Neural cell (in vitro differentiated cells): ENCODE results near the gene DGKD. TPM values are rescaled to one million over a fixed set of nuclear protein-coding genes. Genes with fewer than 3 reads are reported as not detected.

Experiments
- H2AFZ ChIP-seq: fragments of 200-600, 300-800 bp; sonication (generic), shearing (Covaris generic); 2 replicates; pipeline ENCODE4 v1.6.0; 2014; ENCODE audit warnings: low read depth, mild to moderate bottlenecking, antibody characterized with exemption, low read length, moderate library complexity
- H3F3A ChIP-seq: fragments of 200-600 bp; shearing (Covaris generic); 2 replicates; pipeline ENCODE4 v1.6.1; 2016; ENCODE audit warnings: mild to moderate bottlenecking, moderate library complexity, mixed read lengths, antibody characterized with exemption, low read length; ENCODE audit not compliant: insufficient read depth, poor library complexity, severe bottlenecking
- H3K27ac ChIP-seq: fragments of 200-600, 300-800 bp; sonication (generic), shearing (Covaris generic); 2 replicates; pipeline ENCODE4 v1.5.1; 2014; ENCODE audit warnings: mild to moderate bottlenecking, low read length, moderate library complexity
- H3K27me3 ChIP-seq: fragments of 300-800, 200-600 bp; sonication (generic), shearing (Covaris generic); 2 replicates; pipeline ENCODE4 v1.6.0; 2014; ENCODE audit warnings: mild to moderate bottlenecking, low read depth, low read length, moderate library complexity; ENCODE audit not compliant: insufficient read depth
- H3K36me3 ChIP-seq: fragments of 300-800, 200-600 bp; sonication (generic), shearing (Covaris generic); 2 replicates; pipeline ENCODE4 v1.5.1; 2014; ENCODE audit warnings: mild to moderate bottlenecking, antibody characterized with exemption, low read length, moderate library complexity; ENCODE audit not compliant: insufficient read depth
- H3K4me2 ChIP-seq: fragments of 300-800, 200-600 bp; sonication (generic), shearing (Covaris generic); 2 replicates; pipeline ENCODE4 v1.6.0; 2014; ENCODE audit warnings: mild to moderate bottlenecking, low read length
- H3K4me3 ChIP-seq: fragments of 300-800, 200-600 bp; sonication (generic), shearing (Covaris generic); 2 replicates; pipeline ENCODE4 v1.5.1; 2014; ENCODE audit warnings: mild to moderate bottlenecking, low read length, moderate library complexity
- H3K79me2 ChIP-seq: fragments of 200-600 bp; shearing (Covaris generic); replicated peaks from 2 replicates; pipeline ENCODE4 v1.6.0; 2014; ENCODE audit warnings: mild to moderate bottlenecking, low read length, moderate library complexity; ENCODE audit not compliant: insufficient read depth
- H3K9ac ChIP-seq: fragments of 300-800, 200-600 bp; sonication (generic), shearing (Covaris generic); 2 replicates; pipeline ENCODE4 v1.6.1; 2016; ENCODE audit warnings: mild to moderate bottlenecking, low read length, mixed read lengths
- H3K9me2 ChIP-seq: fragments of 200-600 bp; shearing (Covaris generic); 2 replicates; pipeline ENCODE4 v1.6.1; 2016; ENCODE audit warnings: mild to moderate bottlenecking, low read length, mixed read lengths; ENCODE audit not compliant: insufficient read depth
- H3K9me3 ChIP-seq: fragments of 200-600, 300-800 bp; sonication (generic), shearing (Covaris generic); 2 replicates; pipeline ENCODE4 v1.6.1; 2016; ENCODE audit warnings: mild to moderate bottlenecking, mixed run types, low read length, moderate library complexity, mixed read lengths
- H4K20me1 ChIP-seq: fragments of 200-600 bp; shearing (Covaris generic); 2 replicates; pipeline ENCODE4 v1.6.1; 2016; ENCODE audit warnings: mild to moderate bottlenecking, mixed run types; ENCODE audit not compliant: insufficient read depth
- CTCF ChIP-seq: fragments of 450-650 bp; IDR thresholded peaks from 2 replicates; pipeline ENCODE4 v1.5.1; 2014; ENCODE audit warnings: antibody characterized with exemption, mild to moderate bottlenecking, moderate library complexity; ENCODE audit not compliant: poor library complexity, severe bottlenecking
- EP300 ChIP-seq: fragments of 450-650 bp; conservative IDR thresholded peaks from 2 replicates; pipeline ENCODE4 v1.6.1; 2014; ENCODE audit warnings: antibody characterized with exemption, mild to moderate bottlenecking, moderate library complexity; ENCODE audit not compliant: poor library complexity, severe bottlenecking
- EZH2 ChIP-seq: fragments of 200-600, 300-800 bp; shearing (Covaris generic), sonication (generic); IDR thresholded peaks from 2 replicates; pipeline ENCODE4 v1.6.1; 2014; ENCODE audit warnings: antibody characterized with exemption, low read length, borderline replicate concordance, mild to moderate bottlenecking; ENCODE audit not compliant: insufficient read depth, poor library complexity, severe bottlenecking
- MXI1 ChIP-seq: fragments of 450-650 bp; conservative IDR thresholded peaks from 2 replicates; pipeline ENCODE4 v1.6.1; 2014; ENCODE audit warnings: antibody characterized with exemption, mild to moderate bottlenecking; ENCODE audit not compliant: poor library complexity, severe bottlenecking
- POLR2AphosphoS5 ChIP-seq: IDR thresholded peaks from 2 replicates; pipeline ENCODE4 v1.6.1; 2012
- RAD21 ChIP-seq: fragments of 450-650 bp; conservative IDR thresholded peaks from 2 replicates; pipeline ENCODE4 v1.6.1; 2014; ENCODE audit warnings: antibody characterized with exemption, mild to moderate bottlenecking, moderate library complexity
- TAF1 ChIP-seq: IDR thresholded peaks from 2 replicates; pipeline ENCODE4 v1.6.1; 2012; ENCODE audit warnings: low read depth
- polyA plus RNA-seq: library from polyadenylated mRNA; depleted of rRNA; stranded (reverse); fragments of >200 nt; gene quantifications from 2 replicates; pipeline ENCODE4 v1.2.3, GENCODE V29; 2014
- TF ChIP-seq, protein P1 (sequence below): IDR thresholded peaks from 2 replicates; pipeline ENCODE4 v1.6.1; 2012; ENCODE audit warnings: borderline replicate concordance

Gene DGKD
- polyA plus RNA-seq, 1 donor from 2014 or later = 36.4 TPM

DNA sequence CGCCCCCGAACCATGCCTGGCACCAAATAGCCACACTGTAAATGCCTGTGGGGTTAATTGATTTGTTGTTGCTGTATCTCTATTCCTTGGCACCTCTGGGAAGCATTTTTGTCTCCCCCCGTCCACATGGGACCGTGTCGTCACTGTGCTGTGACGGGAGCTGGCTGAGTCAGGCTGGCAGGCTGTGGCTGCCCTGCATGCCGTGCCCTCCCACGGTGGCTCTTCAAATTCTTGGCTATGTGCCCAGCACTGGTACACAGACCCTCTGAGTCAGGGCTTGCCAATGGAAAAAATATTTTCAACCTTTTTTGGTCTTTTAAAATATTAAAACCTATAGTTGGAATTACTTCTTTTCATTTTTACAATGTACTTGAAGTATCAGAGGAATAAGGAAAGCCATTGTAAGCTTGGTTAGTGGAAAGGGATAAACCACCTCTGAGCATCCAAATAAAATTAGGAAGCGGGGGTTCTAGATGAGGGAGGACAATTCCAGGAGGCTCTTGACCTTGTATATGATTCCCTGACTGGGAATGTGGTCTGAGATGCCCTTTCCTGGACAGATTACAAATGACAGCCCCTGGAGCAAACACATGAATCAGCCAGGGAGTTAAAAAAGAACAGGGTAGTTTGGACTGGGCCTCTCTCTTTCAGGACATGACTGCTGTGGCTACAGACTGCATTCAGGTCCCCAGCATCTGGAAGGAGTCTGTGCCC is 59.4 kb downstream of the DGKD start:
- H2AFZ ChIP-seq = no peak overlapping the region
- no peak overlapping the region for H3K9ac ChIP-seq
- no peak overlapping the region for H3K4me2 ChIP-seq
- no peaks in the 10 kb centered on the region for H3K36me3 ChIP-seq
- no peaks in the 10 kb centered on the region for H3K79me2 ChIP-seq
- no peak overlapping the region for H3K4me3 ChIP-seq
- H3K27ac ChIP-seq = no peak overlapping the region
- no peaks in the 10 kb centered on the region for H3K9me2 ChIP-seq
- TF ChIP-seq, protein P1, sequence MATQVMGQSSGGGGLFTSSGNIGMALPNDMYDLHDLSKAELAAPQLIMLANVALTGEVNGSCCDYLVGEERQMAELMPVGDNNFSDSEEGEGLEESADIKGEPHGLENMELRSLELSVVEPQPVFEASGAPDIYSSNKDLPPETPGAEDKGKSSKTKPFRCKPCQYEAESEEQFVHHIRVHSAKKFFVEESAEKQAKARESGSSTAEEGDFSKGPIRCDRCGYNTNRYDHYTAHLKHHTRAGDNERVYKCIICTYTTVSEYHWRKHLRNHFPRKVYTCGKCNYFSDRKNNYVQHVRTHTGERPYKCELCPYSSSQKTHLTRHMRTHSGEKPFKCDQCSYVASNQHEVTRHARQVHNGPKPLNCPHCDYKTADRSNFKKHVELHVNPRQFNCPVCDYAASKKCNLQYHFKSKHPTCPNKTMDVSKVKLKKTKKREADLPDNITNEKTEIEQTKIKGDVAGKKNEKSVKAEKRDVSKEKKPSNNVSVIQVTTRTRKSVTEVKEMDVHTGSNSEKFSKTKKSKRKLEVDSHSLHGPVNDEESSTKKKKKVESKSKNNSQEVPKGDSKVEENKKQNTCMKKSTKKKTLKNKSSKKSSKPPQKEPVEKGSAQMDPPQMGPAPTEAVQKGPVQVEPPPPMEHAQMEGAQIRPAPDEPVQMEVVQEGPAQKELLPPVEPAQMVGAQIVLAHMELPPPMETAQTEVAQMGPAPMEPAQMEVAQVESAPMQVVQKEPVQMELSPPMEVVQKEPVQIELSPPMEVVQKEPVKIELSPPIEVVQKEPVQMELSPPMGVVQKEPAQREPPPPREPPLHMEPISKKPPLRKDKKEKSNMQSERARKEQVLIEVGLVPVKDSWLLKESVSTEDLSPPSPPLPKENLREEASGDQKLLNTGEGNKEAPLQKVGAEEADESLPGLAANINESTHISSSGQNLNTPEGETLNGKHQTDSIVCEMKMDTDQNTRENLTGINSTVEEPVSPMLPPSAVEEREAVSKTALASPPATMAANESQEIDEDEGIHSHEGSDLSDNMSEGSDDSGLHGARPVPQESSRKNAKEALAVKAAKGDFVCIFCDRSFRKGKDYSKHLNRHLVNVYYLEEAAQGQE = no peak
- H4K20me1 ChIP-seq = no peaks in the 10 kb centered on the region
- H3K9me3 ChIP-seq = no peaks in the 10 kb centered on the region
- no peaks in the 10 kb centered on the region for H3F3A ChIP-seq
- no peaks in the 10 kb centered on the region for H3K27me3 ChIP-seq

GRCh38 chr2:233414273-233414654 is 60.0 kb downstream of the DGKD start:
- Histone ChIP-seq H3F3A (no peaks in the 10 kb centered on the region), H3K27ac (no peak overlapping the region), H3K4me2 (no peak overlapping the region), H3K36me3 (no peaks in the 10 kb centered on the region), H3K9me3 (no peaks in the 10 kb centered on the region), H3K9ac (no peak overlapping the region), H4K20me1 (no peaks in the 10 kb centered on the region), H3K4me3 (no peak overlapping the region), H3K79me2 (no peaks in the 10 kb centered on the region), H3K9me2 (no peaks in the 10 kb centered on the region), H2AFZ (no peak overlapping the region), H3K27me3 (no peaks in the 10 kb centered on the region)
- no peak for TF ChIP-seq RAD21
- no peak for TF ChIP-seq EP300
- TF ChIP-seq POLR2AphosphoS5 = no peak
- no peak for TF ChIP-seq TAF1
- TF ChIP-seq, protein P1 = no peak
- no peak for TF ChIP-seq CTCF
- TF ChIP-seq MXI1 = no peak
- no peak for TF ChIP-seq EZH2
